ENCODE results near the gene DCHS1. TPM values are rescaled to one million over a fixed set of nuclear protein-coding genes. Genes with fewer than 3 reads are reported as not detected.

DCHS1 gene
- total and polyA plus RNA-seq, 10 of the 15 experiments (the other 5 are each of a cell fraction or from before 2014, with no cell fraction given): 0.02 to 0.64 (median 0.18) TPM; not detected in 1

DNA sequence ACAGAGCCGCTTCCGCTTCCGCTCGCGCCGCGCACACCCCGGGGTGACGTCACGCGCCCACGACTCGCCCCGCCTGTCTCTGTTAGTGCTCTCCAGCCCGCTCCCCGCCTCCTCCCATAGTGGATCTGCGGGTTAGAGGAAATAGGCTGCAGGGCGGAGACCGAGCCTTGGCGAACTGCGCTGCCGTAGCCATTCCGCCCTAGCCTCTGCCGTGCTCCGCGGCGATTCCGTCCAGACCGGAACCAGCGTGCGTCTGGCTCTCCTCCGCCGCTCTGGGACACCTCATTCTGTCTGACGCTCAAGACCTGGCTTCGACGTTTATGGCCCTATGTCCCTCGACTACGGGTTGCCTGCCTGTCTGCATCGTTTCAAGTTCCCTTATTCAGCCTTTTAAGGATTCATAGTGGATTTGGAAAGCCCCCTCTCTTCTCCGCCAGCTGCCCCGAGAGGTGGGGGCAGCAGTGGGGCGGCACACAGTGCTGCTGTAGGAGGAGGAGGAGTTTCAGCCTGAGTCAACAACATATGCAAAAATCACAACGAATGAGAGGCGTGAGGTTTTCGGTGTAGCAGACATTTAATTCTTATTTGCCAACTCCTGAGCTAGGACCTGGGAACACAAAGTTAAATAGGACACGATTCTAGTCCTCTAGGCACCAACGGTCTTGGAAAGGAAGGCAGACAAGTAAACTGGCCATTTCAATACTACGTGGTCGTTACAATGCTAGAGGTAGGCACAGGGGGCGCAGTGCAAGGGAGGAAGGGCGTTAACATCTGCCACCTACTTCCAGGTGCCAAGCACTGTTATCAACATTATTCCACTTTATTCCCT, 43.2 kb downstream of the DCHS1 start, which contains the start of gene TAF10 (continued):
- TF ChIP-seq, protein P1, sequence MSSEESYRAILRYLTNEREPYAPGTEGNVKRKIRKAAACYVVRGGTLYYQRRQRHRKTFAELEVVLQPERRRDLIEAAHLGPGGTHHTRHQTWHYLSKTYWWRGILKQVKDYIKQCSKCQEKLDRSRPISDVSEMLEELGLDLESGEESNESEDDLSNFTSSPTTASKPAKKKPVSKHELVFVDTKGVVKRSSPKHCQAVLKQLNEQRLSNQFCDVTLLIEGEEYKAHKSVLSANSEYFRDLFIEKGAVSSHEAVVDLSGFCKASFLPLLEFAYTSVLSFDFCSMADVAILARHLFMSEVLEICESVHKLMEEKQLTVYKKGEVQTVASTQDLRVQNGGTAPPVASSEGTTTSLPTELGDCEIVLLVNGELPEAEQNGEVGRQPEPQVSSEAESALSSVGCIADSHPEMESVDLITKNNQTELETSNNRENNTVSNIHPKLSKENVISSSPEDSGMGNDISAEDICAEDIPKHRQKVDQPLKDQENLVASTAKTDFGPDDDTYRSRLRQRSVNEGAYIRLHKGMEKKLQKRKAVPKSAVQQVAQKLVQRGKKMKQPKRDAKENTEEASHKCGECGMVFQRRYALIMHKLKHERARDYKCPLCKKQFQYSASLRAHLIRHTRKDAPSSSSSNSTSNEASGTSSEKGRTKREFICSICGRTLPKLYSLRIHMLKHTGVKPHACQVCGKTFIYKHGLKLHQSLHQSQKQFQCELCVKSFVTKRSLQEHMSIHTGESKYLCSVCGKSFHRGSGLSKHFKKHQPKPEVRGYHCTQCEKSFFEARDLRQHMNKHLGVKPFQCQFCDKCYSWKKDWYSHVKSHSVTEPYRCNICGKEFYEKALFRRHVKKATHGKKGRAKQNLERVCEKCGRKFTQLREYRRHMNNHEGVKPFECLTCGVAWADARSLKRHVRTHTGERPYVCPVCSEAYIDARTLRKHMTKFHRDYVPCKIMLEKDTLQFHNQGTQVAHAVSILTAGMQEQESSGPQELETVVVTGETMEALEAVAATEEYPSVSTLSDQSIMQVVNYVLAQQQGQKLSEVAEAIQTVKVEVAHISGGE (CRISPR knock-in tag; IDR thresholded peaks at IDR 0.05): no peak
- TF ChIP-seq, protein P2, sequence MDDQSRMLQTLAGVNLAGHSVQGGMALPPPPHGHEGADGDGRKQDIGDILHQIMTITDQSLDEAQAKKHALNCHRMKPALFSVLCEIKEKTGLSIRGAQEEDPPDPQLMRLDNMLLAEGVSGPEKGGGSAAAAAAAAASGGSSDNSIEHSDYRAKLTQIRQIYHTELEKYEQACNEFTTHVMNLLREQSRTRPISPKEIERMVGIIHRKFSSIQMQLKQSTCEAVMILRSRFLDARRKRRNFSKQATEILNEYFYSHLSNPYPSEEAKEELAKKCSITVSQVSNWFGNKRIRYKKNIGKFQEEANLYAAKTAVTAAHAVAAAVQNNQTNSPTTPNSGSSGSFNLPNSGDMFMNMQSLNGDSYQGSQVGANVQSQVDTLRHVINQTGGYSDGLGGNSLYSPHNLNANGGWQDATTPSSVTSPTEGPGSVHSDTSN (IDR thresholded peaks at IDR 0.05; ENCODE audit: insufficient replicate concordance, low read depth, low read length): no peak
- TF ChIP-seq CHD4 (IDR thresholded peaks at IDR 0.05) (no peak), BRCA1 (IDR thresholded peaks at IDR 0.05; ENCODE audit: low read depth, low read length) (no peak), POLR2A (IDR thresholded peaks at IDR 0.05; ENCODE audit: low read depth, low read length) (peak; percentile 96), NR2C1 (IDR thresholded peaks at IDR 0.05) (no peak)
- TF ChIP-seq, protein P3, sequence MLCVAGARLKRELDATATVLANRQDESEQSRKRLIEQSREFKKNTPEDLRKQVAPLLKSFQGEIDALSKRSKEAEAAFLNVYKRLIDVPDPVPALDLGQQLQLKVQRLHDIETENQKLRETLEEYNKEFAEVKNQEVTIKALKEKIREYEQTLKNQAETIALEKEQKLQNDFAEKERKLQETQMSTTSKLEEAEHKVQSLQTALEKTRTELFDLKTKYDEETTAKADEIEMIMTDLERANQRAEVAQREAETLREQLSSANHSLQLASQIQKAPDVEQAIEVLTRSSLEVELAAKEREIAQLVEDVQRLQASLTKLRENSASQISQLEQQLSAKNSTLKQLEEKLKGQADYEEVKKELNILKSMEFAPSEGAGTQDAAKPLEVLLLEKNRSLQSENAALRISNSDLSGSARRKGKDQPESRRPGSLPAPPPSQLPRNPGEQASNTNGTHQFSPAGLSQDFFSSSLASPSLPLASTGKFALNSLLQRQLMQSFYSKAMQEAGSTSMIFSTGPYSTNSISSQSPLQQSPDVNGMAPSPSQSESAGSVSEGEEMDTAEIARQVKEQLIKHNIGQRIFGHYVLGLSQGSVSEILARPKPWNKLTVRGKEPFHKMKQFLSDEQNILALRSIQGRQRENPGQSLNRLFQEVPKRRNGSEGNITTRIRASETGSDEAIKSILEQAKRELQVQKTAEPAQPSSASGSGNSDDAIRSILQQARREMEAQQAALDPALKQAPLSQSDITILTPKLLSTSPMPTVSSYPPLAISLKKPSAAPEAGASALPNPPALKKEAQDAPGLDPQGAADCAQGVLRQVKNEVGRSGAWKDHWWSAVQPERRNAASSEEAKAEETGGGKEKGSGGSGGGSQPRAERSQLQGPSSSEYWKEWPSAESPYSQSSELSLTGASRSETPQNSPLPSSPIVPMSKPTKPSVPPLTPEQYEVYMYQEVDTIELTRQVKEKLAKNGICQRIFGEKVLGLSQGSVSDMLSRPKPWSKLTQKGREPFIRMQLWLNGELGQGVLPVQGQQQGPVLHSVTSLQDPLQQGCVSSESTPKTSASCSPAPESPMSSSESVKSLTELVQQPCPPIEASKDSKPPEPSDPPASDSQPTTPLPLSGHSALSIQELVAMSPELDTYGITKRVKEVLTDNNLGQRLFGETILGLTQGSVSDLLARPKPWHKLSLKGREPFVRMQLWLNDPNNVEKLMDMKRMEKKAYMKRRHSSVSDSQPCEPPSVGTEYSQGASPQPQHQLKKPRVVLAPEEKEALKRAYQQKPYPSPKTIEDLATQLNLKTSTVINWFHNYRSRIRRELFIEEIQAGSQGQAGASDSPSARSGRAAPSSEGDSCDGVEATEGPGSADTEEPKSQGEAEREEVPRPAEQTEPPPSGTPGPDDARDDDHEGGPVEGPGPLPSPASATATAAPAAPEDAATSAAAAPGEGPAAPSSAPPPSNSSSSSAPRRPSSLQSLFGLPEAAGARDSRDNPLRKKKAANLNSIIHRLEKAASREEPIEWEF (IDR thresholded peaks at IDR 0.05; ENCODE audit: insufficient replicate concordance, low read depth, low read length): no peak
- TF ChIP-seq, protein P4, sequence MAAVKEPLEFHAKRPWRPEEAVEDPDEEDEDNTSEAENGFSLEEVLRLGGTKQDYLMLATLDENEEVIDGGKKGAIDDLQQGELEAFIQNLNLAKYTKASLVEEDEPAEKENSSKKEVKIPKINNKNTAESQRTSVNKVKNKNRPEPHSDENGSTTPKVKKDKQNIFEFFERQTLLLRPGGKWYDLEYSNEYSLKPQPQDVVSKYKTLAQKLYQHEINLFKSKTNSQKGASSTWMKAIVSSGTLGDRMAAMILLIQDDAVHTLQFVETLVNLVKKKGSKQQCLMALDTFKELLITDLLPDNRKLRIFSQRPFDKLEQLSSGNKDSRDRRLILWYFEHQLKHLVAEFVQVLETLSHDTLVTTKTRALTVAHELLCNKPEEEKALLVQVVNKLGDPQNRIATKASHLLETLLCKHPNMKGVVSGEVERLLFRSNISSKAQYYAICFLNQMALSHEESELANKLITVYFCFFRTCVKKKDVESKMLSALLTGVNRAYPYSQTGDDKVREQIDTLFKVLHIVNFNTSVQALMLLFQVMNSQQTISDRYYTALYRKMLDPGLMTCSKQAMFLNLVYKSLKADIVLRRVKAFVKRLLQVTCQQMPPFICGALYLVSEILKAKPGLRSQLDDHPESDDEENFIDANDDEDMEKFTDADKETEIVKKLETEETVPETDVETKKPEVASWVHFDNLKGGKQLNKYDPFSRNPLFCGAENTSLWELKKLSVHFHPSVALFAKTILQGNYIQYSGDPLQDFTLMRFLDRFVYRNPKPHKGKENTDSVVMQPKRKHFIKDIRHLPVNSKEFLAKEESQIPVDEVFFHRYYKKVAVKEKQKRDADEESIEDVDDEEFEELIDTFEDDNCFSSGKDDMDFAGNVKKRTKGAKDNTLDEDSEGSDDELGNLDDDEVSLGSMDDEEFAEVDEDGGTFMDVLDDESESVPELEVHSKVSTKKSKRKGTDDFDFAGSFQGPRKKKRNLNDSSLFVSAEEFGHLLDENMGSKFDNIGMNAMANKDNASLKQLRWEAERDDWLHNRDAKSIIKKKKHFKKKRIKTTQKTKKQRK (IDR thresholded peaks at IDR 0.05; ENCODE audit: low read depth, low read length): no peak
- TF ChIP-seq, protein P5, sequence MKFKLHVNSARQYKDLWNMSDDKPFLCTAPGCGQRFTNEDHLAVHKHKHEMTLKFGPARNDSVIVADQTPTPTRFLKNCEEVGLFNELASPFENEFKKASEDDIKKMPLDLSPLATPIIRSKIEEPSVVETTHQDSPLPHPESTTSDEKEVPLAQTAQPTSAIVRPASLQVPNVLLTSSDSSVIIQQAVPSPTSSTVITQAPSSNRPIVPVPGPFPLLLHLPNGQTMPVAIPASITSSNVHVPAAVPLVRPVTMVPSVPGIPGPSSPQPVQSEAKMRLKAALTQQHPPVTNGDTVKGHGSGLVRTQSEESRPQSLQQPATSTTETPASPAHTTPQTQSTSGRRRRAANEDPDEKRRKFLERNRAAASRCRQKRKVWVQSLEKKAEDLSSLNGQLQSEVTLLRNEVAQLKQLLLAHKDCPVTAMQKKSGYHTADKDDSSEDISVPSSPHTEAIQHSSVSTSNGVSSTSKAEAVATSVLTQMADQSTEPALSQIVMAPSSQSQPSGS (IDR thresholded peaks at IDR 0.05; ENCODE audit: low read length): peak; percentile 71; the same call in 1 of the 2 replicates
- TF ChIP-seq, protein P6, sequence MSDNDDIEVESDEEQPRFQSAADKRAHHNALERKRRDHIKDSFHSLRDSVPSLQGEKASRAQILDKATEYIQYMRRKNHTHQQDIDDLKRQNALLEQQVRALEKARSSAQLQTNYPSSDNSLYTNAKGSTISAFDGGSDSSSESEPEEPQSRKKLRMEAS (IDR thresholded peaks at IDR 0.05; ENCODE audit: low read depth, low read length): peak; percentile 62

All from GM12878 (cell line).